Neural crest cell (in vitro differentiated cells): ENCODE results near the gene FXYD1. TPM values are rescaled to one million over a fixed set of nuclear protein-coding genes. Genes with fewer than 3 reads are reported as not detected.

Experiments
- DNase-seq: peaks from one replicate; pipeline ENCODE4 v3.0.0; 2021; ENCODE audit warnings: low read depth, mixed read lengths, low spot score
- H3K27ac Mint-ChIP-seq: one replicate; pipeline ENCODE4 v1.8.0; 2021; ENCODE audit warnings: mild to moderate bottlenecking, mixed read lengths; ENCODE audit not compliant: unreplicated experiment
- H3K27me3 Mint-ChIP-seq: 2 replicates; pipeline ENCODE4 v1.8.0; 2021; ENCODE audit warnings: low read depth, mild to moderate bottlenecking, mixed read lengths
- H3K36me3 Mint-ChIP-seq: 2 replicates; pipeline ENCODE4 v1.8.0; 2021; ENCODE audit warnings: low read depth, mild to moderate bottlenecking, mixed read lengths
- H3K4me1 Mint-ChIP-seq: 2 replicates; pipeline ENCODE4 v1.8.0; 2021; ENCODE audit warnings: mixed read lengths
- H3K4me3 Mint-ChIP-seq: one replicate; pipeline ENCODE4 v1.8.0; 2021; ENCODE audit warnings: mild to moderate bottlenecking, mixed read lengths
- H3K9me3 Mint-ChIP-seq: 2 replicates; pipeline ENCODE4 v1.8.0; 2021; ENCODE audit warnings: mixed read lengths
- long read RNA-seq: library from polyadenylated mRNA; unstranded; transcript quantifications from one replicate; pipeline ENCODE4 v2.0.0, GENCODE V29; 2020
- total RNA-seq: library from RNA; stranded (reverse); gene quantifications from 2 replicates; pipeline ENCODE4 v1.2.1, GENCODE V29; 2021
- TF ChIP-seq, protein P1 (sequence below): fragments of 200-600 bp; sonication (generic); conservative IDR thresholded peaks from 2 replicates; pipeline ENCODE4 v1.5.0; 2021; ENCODE audit warnings: antibody characterized with exemption, mild to moderate bottlenecking

FXYD1 gene
- total RNA-seq: 4.2 and 6.5 TPM in 2 replicates
- long read RNA-seq: 0 reads

DNA sequence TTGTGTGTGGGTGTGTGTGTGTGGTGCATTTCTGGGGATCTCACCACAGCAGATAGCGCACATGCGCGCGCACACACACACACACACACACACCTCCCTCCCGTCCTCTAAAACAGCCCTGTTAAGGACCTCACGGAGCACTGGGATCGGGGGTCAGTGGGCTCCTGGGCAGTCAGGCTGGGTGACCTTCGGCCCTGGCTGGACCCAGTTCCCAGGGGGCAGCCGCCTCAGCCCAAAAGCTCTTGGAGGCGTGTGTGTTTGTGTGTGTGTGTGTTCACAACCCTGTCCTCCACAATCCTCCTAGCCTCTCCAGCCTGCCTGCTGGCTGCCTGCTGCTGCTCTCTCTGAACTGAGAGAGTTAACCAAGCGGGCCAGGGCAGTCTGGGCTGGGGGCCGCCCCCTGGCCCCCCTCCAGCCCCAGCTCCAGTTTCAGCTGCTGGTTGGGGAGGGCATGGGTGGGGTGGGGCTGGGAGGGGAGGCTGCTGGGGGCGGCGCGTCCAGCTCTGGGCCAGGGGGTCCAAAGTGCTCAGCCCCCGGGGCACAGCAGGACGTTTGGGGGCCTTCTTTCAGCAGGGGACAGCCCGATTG is at the start of gene FXYD1:
Gene FXYD1 (plus strand): TSS at position 520 of the 588 bp plus-strand sequence. CDS start 1,256 bp downstream, outside the sequence.
- Mint-ChIP-seq H3K9me3 (no peaks in the 10 kb centered on the region), H3K27me3 (peaks cover 26% of the 10 kb centered on the region), H3K4me3 (peak within 1 kb of the TSS; percentile 84), H3K27ac (peak within 1 kb of the TSS; percentile 92), H3K36me3 (no peaks in the 10 kb centered on the region), H3K4me1 (peaks cover 61% of the 10 kb centered on the region)
- TF ChIP-seq, protein P1, sequence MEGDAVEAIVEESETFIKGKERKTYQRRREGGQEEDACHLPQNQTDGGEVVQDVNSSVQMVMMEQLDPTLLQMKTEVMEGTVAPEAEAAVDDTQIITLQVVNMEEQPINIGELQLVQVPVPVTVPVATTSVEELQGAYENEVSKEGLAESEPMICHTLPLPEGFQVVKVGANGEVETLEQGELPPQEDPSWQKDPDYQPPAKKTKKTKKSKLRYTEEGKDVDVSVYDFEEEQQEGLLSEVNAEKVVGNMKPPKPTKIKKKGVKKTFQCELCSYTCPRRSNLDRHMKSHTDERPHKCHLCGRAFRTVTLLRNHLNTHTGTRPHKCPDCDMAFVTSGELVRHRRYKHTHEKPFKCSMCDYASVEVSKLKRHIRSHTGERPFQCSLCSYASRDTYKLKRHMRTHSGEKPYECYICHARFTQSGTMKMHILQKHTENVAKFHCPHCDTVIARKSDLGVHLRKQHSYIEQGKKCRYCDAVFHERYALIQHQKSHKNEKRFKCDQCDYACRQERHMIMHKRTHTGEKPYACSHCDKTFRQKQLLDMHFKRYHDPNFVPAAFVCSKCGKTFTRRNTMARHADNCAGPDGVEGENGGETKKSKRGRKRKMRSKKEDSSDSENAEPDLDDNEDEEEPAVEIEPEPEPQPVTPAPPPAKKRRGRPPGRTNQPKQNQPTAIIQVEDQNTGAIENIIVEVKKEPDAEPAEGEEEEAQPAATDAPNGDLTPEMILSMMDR: no peak
- DNase-seq: no peak

DNA sequence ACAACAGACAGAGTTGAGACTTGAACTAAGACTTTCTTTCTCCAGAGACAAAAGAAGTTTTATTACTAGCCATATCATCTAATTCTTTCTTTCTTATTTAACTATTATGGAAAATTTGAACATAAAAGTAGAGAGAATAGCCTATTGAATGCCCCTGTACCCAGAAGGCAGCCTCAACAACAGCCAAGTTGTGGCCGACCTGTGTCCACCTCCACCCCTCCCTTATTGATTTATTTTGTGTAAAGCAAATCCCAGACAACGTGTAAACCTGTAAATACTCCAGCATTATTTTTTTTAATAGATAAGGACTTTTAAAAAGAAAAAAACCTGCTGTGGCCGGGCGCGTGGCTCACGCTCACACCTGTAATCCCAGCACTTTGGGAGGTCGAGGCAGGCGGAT is 49.1 kb upstream of the FXYD1 start:
- no peak overlapping the region for H3K27ac Mint-ChIP-seq
- no peaks in the 10 kb centered on the region for H3K9me3 Mint-ChIP-seq
- H3K4me1 Mint-ChIP-seq: peaks cover 16% of the 10 kb centered on the region
- TF ChIP-seq, protein P1: no peak
- DNase-seq: no peak
- no peaks in the 10 kb centered on the region for H3K27me3 Mint-ChIP-seq
- H3K4me3 Mint-ChIP-seq: no peak overlapping the region
- H3K36me3 Mint-ChIP-seq: no peaks in the 10 kb centered on the region

DNA sequence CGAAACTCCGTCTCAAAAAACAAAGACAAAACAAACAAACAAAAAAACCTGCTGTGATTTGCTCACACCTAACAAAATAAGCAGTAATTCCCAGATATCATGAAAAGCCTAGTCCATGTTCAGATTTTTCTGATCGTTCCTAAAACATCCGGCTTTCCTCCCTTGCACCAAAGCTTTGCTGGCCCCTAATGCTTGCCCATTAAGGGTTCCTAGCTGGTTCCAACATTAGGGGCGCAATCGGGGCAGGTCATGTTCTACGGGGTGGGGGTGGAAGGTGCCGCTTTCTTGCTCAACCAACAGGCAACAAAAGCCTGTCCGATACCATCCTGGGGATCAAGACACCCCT is 48.5 kb upstream of the FXYD1 start:
- DNase-seq: no peak
- no peak overlapping the region for H3K4me3 Mint-ChIP-seq

DNA sequence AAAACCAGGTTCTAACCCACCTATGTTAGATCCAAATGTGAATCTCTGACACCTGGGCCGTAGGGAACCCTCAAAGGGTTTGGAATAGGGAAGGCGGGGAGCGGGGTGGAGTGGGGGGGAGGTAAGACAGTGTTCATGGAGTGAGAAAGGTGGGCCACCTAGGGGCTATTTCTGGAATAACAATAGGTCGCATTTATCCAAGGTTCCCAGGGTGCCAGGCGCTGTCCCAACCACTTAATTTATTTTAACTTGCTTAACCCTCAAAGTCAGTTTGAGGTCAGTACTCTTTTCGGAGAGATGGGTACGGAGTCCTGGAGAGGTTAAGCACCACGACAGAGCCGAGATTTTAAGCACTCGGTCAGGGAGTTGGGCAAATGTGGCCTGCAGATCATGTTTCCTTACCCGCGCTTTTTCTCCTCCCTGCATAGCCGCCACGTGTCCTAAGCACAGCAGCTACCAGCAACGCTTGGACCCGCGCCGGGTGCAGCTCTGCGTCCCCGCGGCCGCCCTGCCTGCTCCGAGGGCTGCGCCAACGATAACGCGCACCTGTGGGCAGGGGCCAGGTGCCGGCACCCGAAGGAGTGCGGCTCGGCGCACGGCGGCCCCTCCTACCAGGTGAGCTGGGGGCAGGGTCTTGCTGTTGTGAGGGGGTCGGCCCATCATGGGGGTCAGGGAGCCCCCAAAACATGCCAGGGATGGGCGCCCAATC is 48.0 kb upstream of the FXYD1 start:
- TF ChIP-seq, protein P1: peak; percentile 69
- peak; percentile 60 for DNase-seq
- no peak overlapping the region for H3K4me3 Mint-ChIP-seq
- H3K4me1 Mint-ChIP-seq: peaks cover 13% of the 10 kb centered on the region
- H3K27ac Mint-ChIP-seq: no peak overlapping the region
- H3K36me3 Mint-ChIP-seq: no peaks in the 10 kb centered on the region
- H3K27me3 Mint-ChIP-seq: no peaks in the 10 kb centered on the region
- H3K9me3 Mint-ChIP-seq: no peaks in the 10 kb centered on the region

More for the DNA sequence above, 48.5 kb upstream of the FXYD1 start:
- TF ChIP-seq, protein P1: no peak
- H3K27ac Mint-ChIP-seq: no peak overlapping the region
- H3K9me3 Mint-ChIP-seq: no peaks in the 10 kb centered on the region
- H3K4me1 Mint-ChIP-seq: peaks cover 16% of the 10 kb centered on the region
- H3K27me3 Mint-ChIP-seq: no peaks in the 10 kb centered on the region
- no peaks in the 10 kb centered on the region for H3K36me3 Mint-ChIP-seq

DNA sequence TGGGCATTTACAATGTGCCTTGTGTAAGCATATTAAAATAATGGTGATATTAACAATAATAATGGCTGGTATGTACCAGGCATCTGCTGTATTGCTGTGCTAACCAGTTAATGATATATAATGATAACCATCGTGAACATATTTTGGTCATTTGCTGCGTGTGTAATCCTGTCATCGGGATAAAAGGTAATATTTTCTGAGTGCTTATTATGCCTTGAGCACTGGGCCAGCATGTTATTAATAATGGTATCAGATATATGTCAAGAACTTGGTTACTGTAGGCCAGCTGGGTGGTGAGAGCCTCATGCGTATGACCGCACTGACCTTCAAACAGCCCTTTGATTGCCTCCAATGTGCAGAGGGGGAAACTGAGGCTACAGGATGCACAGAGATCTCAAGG is 45.2 kb upstream of the FXYD1 start:
- H3K27ac Mint-ChIP-seq: no peak overlapping the region
- TF ChIP-seq, protein P1: no peak
- H3K4me1 Mint-ChIP-seq: peaks cover 12% of the 10 kb centered on the region
- no peaks in the 10 kb centered on the region for H3K27me3 Mint-ChIP-seq
- H3K4me3 Mint-ChIP-seq: no peak overlapping the region
- H3K9me3 Mint-ChIP-seq: no peaks in the 10 kb centered on the region
- no peak for DNase-seq
- no peaks in the 10 kb centered on the region for H3K36me3 Mint-ChIP-seq
